ENCODE data around the gene SMARCD2.

DNA sequence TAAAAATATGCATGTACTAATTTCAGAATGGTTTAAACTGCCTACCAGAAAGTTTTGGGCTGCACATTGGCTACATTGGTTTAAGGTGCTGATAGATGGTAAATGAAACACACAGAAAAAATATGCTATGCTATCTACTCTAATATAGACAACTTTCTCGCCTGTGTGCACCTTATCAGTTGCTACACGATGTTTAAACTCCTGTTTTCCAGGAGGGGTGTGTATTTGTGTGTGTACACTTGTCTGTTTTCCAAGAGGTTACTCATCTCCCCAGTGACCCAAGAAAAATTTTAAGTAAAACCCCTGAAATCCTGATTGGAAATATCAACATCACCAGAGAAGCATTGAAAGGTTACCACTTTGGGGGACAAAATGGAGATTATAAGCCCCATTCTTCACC, 36.9 kb downstream of the SMARCD2 start:
- no peak for TF ChIP-seq POLR2A (IDR thresholded peaks at IDR 0.05; ENCODE audit: low read length)
- TF ChIP-seq GATA1 (IDR thresholded peaks at IDR 0.05; ENCODE audit: low read depth, low read length), result no peak

Measured in erythroblast (primary cell).